ENCODE measurements around the gene PEBP1. TPM values are rescaled to one million over a fixed set of nuclear protein-coding genes. Genes with fewer than 3 reads are reported as not detected.

The PEBP1 gene
- total and polyA plus RNA-seq, 2 of the 8 experiments (the other 6 are each of a cell fraction or from before 2014, with no cell fraction given), result 444 to 622 TPM

DNA sequence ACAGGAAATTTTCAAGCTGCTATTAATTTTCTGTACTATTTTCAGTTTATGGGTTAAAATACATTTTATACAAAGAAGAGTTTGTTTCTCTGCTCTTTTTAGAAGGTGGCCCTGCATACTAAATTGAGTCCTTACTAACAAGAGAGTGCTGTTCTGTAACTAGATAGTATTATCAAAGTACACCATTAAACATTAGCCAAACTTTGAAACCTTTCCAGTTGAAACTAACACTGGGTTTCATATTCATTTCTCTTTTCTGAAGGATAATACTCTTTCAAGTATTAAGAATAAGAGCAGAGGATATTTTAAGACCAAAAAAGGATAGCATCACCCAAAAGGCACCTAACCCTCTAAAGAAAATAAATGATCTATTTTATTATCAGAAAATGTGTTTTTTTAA, 47.2 kb downstream of the PEBP1 start:
- no peak overlapping the region for H3K4me2 ChIP-seq (ENCODE audit: insufficient read depth in 1 of 2, low read depth in 2 of 2, low read length in 2 of 2)
- POLR2A ChIA-PET (ENCODE audit: partially characterized antibody), result interaction anchor here (1.3 kb wide), 1 partner anchor 195 kb away, joined by 3 read pairs; no protein-coding TSS in a partner anchor
- no peak for TF ChIP-seq POLR2A (IDR thresholded peaks at IDR 0.05; ENCODE audit: control extremely low read depth in 1 of 2, low read depth in 2 of 2, low read length in 2 of 2)

More for the DNA sequence above, 47.2 kb downstream of the PEBP1 start:
- Histone ChIP-seq H3K9me3 (ENCODE audit: insufficient read depth in 2 of 2, low read depth in 1 of 2, low read length in 1 of 2) (no peaks in the 10 kb centered on the region), H2BK15ac (ENCODE audit: low read length) (no peak overlapping the region), H2BK12ac (ENCODE audit: low read depth, low read length) (no peak overlapping the region), H3K4me3 (ENCODE audit: extremely low read depth in 1 of 4, insufficient read depth in 2 of 4, low read depth in 3 of 4, low read length in 4 of 4) (no peak overlapping the region), H3K56ac (replicated peaks; ENCODE audit: insufficient read length, low read depth, low read length) (no peak overlapping the region), H3K79me1 (ENCODE audit: low read depth, low read length) (no peaks in the 10 kb centered on the region), H3K23me2 (ENCODE audit: low read depth, low read length) (no peaks in the 10 kb centered on the region), H2AFZ (ENCODE audit: low read length) (no peak overlapping the region), H3K9ac (replicated peaks in 1 of 4; ENCODE audit: extremely low read depth in 1 of 4, low read depth in 3 of 4, low read length in 3 of 4) (no peak overlapping the region), H3K27me3 (replicated peaks in 1 of 4; ENCODE audit: control insufficient read depth in 3 of 4, extremely low read depth in 1 of 4, insufficient read depth in 3 of 4, low read length in 3 of 4) (no peaks in the 10 kb centered on the region), H4K20me1 (replicated peaks in 1 of 2; ENCODE audit: control insufficient read depth in 1 of 2, insufficient read depth in 2 of 2, low read length in 2 of 2) (no peaks in the 10 kb centered on the region), H3K14ac (ENCODE audit: insufficient read length) (no peak overlapping the region), H2BK20ac (ENCODE audit: low read length) (no peak overlapping the region), H2BK5ac (ENCODE audit: low read depth, low read length) (no peak overlapping the region), H2BK120ac (replicated peaks; ENCODE audit: low read depth, low read length) (no peak overlapping the region), H3K36me3 (ENCODE audit: control insufficient read depth in 2 of 4, insufficient read depth in 4 of 4, low read length in 3 of 4) (no peaks in the 10 kb centered on the region), H3K4ac (replicated peaks; ENCODE audit: insufficient read length, low read depth, low read length) (no peak overlapping the region), H4K91ac (replicated peaks; ENCODE audit: insufficient read length, low read length) (no peak overlapping the region), H4K8ac (ENCODE audit: extremely low read depth, insufficient read depth, low read length) (no peak overlapping the region), H3K18ac (ENCODE audit: extremely low read depth, low read length) (no peak overlapping the region), H3K79me2 (ENCODE audit: control insufficient read depth in 1 of 2, insufficient read depth in 2 of 2, low read length in 2 of 2) (no peaks in the 10 kb centered on the region), H3K27ac (ENCODE audit: low read depth, low read length) (no peak overlapping the region), H3K23ac (ENCODE audit: insufficient read length) (no peak overlapping the region), H4K5ac (ENCODE audit: insufficient read length, low read depth, low read length) (no peak overlapping the region), H2AK5ac (ENCODE audit: low read depth, low read length) (no peak overlapping the region), H3K4me1 (replicated peaks in 1 of 4; ENCODE audit: control insufficient read depth in 3 of 4, insufficient read depth in 4 of 4, low read length in 3 of 4) (no peaks in the 10 kb centered on the region)
- DNase-seq (ENCODE audit: low read depth in 1 of 2, low spot score in 2 of 2) (no peak), FAIRE-seq (no peak)
- CTCF ChIA-PET (ENCODE audit: partially characterized antibody), result interaction anchor here (0.6 to 6.5 kb wide), 12 partner anchors 10 to 210 kb away, joined by 3 to 120 read pairs (median 6); partner anchors contain the start of genes SUDS3 and TAOK3
